Caco-2 (cell line): Measurements from ENCODE around the gene TP53RK. TPM values are rescaled to one million over a fixed set of nuclear protein-coding genes. Genes with fewer than 3 reads are reported as not detected.

Experiments used
- BruUV-seq: library from RNA; stranded (reverse); fragments of 400-500 nt; replicated peaks from 2 replicates; lab custom pipeline; 2021; lab: Mats Ljungman, UMichigan
- CTCF ChIA-PET: fragments of 300-600 bp; sonication (Branson Sonifier 250); formaldehyde crosslinking; loops from one replicate; lab custom pipeline; 2022; ENCODE audit warnings: antibody characterized with exemption; lab: Charles Lee
- POLR2A ChIA-PET: fragments of 300-600 bp; sonication (Branson Sonifier 250); formaldehyde crosslinking; loops from one replicate; lab custom pipeline; 2022; ENCODE audit warnings: antibody characterized with exemption; lab: Charles Lee
- DNase-seq, 2 experiments: peaks; one replicate each; pipeline versions ENCODE4 v3.0.0 to v3.0.0-alpha.2; 2020 to 2022
- H3K27me3 ChIP-seq: replicated peaks from 2 replicates; pipeline ENCODE4 v1.6.0; 2011; ENCODE audit warnings: low read length; ENCODE audit not compliant: control insufficient read depth, insufficient read depth
- H3K36me3 ChIP-seq: 2 replicates; pipeline ENCODE4 v1.5.1; 2011; ENCODE audit warnings: low read length; ENCODE audit not compliant: control insufficient read depth, insufficient read depth
- H3K4me1 ChIP-seq: fragments of 250-450 bp; sonication (Bioruptor Pico); 2 replicates; pipeline ENCODE4 v1.5.1; 2020; ENCODE audit warnings: mild to moderate bottlenecking
- H3K4me3 ChIP-seq: 2 replicates; pipeline ENCODE4 v1.5.1; 2011; ENCODE audit warnings: low read depth, mild to moderate bottlenecking, control low read depth, low read length
- H3K9me3 ChIP-seq: fragments of 250-450 bp; sonication (Bioruptor Pico); 2 replicates; pipeline ENCODE4 v1.5.1; 2020; ENCODE audit warnings: mild to moderate bottlenecking, moderate library complexity
- H3K27ac Mint-ChIP-seq: one replicate; pipeline ENCODE4 v1.8.0; 2022; ENCODE audit warnings: mixed read lengths; ENCODE audit not compliant: unreplicated experiment
- H3K27me3 Mint-ChIP-seq: one replicate; pipeline ENCODE4 v1.8.0; 2022; ENCODE audit warnings: mixed read lengths; ENCODE audit not compliant: insufficient read depth, unreplicated experiment
- H3K36me3 Mint-ChIP-seq: one replicate; pipeline ENCODE4 v1.8.0; 2022; ENCODE audit warnings: mild to moderate bottlenecking, mixed read lengths; ENCODE audit not compliant: insufficient read depth, unreplicated experiment
- H3K4me1 Mint-ChIP-seq: one replicate; pipeline ENCODE4 v1.8.0; 2022; ENCODE audit warnings: low read depth, mixed read lengths; ENCODE audit not compliant: unreplicated experiment
- H3K4me3 Mint-ChIP-seq: one replicate; pipeline ENCODE4 v1.8.0; 2022; ENCODE audit warnings: mild to moderate bottlenecking, moderate library complexity, mixed read lengths; ENCODE audit not compliant: unreplicated experiment
- H3K9me3 Mint-ChIP-seq: one replicate; pipeline ENCODE4 v1.8.0; 2022; ENCODE audit warnings: mixed read lengths; ENCODE audit not compliant: unreplicated experiment
- intact Hi-C: fragments of 100-400 bp; cut with micrococcal nuclease; formaldehyde crosslinking; loops from one replicate; pipeline ENCODE4 v1.10.0; 2022; ENCODE audit not compliant: unreplicated experiment
- total RNA-seq: library from RNA; stranded (reverse); gene quantifications from 2 replicates; pipeline ENCODE4 v1.2.3, GENCODE V29; 2022
- TF ChIP-seq, protein P1 (sequence below), 2 experiments: fragments of 200-600 bp in 1 of 2; IDR thresholded peaks; 1 replicate in 1 of 2; 2 replicates in 1 of 2; pipeline versions ENCODE4 v1.5.1 to v1.8.0; 2011 to 2022; ENCODE audit warnings: antibody characterized with exemption in 1 of 2, control low read depth in 1 of 2, inconsistent platforms in 1 of 2, low read depth in 1 of 2, low read length in 1 of 2, mild to moderate bottlenecking in 1 of 2, moderate library complexity in 1 of 2; ENCODE audit not compliant: insufficient read depth in 1 of 2, severe bottlenecking in 1 of 2, unreplicated experiment in 1 of 2

Gene TP53RK
- total RNA-seq, 1 experiment from 2014 or later = 22.7 TPM

DNA sequence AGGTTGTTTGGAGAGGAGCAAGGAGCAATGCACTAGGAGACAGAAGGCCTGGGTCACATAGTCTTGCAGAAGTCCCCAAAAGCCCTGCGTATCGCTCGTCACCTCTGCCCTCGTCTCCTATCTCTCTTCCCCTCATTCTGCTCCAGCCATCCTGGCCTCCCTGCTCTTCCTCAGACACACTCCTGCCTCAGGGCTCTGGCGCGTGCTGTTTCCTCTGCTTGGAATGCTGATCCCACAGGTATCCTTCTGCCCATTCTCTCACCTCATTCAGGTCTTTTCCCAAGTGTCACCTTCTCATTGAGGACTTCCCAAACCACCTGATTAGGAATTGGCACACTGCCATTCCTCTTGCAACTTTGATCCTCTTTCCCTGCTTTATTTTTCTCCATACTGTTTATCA, 11.2 kb upstream of the TP53RK start:
- Mint-ChIP-seq H3K9me3 (peaks cover 19% of the 10 kb centered on the region), H3K27me3 (no peaks in the 10 kb centered on the region), H3K4me1 (no peaks in the 10 kb centered on the region), H3K4me3 (no peak overlapping the region), H3K27ac (no peak overlapping the region), H3K36me3 (no peaks in the 10 kb centered on the region)
- TF ChIP-seq, protein P1, sequence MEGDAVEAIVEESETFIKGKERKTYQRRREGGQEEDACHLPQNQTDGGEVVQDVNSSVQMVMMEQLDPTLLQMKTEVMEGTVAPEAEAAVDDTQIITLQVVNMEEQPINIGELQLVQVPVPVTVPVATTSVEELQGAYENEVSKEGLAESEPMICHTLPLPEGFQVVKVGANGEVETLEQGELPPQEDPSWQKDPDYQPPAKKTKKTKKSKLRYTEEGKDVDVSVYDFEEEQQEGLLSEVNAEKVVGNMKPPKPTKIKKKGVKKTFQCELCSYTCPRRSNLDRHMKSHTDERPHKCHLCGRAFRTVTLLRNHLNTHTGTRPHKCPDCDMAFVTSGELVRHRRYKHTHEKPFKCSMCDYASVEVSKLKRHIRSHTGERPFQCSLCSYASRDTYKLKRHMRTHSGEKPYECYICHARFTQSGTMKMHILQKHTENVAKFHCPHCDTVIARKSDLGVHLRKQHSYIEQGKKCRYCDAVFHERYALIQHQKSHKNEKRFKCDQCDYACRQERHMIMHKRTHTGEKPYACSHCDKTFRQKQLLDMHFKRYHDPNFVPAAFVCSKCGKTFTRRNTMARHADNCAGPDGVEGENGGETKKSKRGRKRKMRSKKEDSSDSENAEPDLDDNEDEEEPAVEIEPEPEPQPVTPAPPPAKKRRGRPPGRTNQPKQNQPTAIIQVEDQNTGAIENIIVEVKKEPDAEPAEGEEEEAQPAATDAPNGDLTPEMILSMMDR (IDR thresholded peaks at IDR 0.05; ENCODE audit: insufficient read depth in 1 of 2, low read depth in 1 of 2, low read length in 1 of 2, severe bottlenecking in 1 of 2, unreplicated experiment in 1 of 2) = no peak
- DNase-seq = no peak
- H3K9me3 ChIP-seq = peaks cover 3% of the 10 kb centered on the region; the same call in 1 of the 2 replicates
- BruUV-seq = no TSS peak
- intact Hi-C loops = no loop called here
- POLR2A ChIA-PET = no interaction called here
- H3K4me1 ChIP-seq = peaks cover 4% of the 10 kb centered on the region; the same call in 1 of the 2 replicates
- no peak overlapping the region for H3K4me3 ChIP-seq
- H3K27me3 ChIP-seq = 0 out of 2 replicates have a peak, but pooled peaks cover 1% of the 10 kb centered on the region
- CTCF ChIA-PET = no interaction called here
- H3K36me3 ChIP-seq = no peaks in the 10 kb centered on the region

GRCh38 chr20:46699651-46700359, 10.6 kb upstream of the TP53RK start:
- Histone ChIP-seq H3K36me3 (no peaks in the 10 kb centered on the region), H3K4me1 (peaks cover 3% of the 10 kb centered on the region; the same call in 1 of the 2 replicates), H3K27me3 (0 out of 2 replicates have a peak, but pooled peaks cover 1% of the 10 kb centered on the region), H3K9me3 (peaks cover 3% of the 10 kb centered on the region; the same call in 1 of the 2 replicates), H3K4me3 (no peak overlapping the region)
- DNase-seq = peak in 1 of 2 experiments; percentile 70
- Mint-ChIP-seq H3K4me1 (no peaks in the 10 kb centered on the region), H3K4me3 (no peak overlapping the region), H3K27ac (no peak overlapping the region), H3K9me3 (peaks cover 12% of the 10 kb centered on the region), H3K27me3 (no peaks in the 10 kb centered on the region), H3K36me3 (no peaks in the 10 kb centered on the region)
- CTCF ChIA-PET = interaction anchor here (1.0 kb wide), 1 partner anchor 93 kb away, joined by 4 read pairs; no protein-coding TSS in a partner anchor
- intact Hi-C loops = loop anchor here (1.0 kb wide), 1 partner anchor 179 kb away; no protein-coding TSS in a partner anchor
- TF ChIP-seq, protein P1 (IDR thresholded peaks at IDR 0.05; ENCODE audit: insufficient read depth in 1 of 2, low read depth in 1 of 2, low read length in 1 of 2, severe bottlenecking in 1 of 2, unreplicated experiment in 1 of 2) = peak; percentile 95 to 98
- BruUV-seq = no TSS peak
- POLR2A ChIA-PET = no interaction called here

DNA sequence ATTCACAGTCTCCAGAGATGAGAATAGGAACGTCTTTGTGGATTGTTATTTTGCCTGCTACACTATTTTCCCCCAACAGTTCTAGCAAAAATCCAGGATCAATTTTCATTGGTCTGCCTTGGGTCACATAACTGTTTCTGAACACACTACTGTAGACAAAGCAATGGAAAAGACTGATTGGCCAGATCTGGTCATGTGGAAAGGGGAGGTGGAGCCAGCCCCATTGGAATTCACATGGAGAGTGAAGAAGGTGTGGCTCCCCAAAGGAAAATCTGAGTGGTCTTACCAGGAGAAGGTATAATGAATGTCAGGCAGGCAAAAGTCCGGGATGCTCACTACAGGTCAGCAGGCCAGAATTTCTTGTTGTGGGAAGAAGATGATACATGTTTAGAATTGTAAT, 9.5 kb upstream of the TP53RK start:
- no peak for DNase-seq
- Mint-ChIP-seq H3K9me3 (peaks cover 4% of the 10 kb centered on the region), H3K36me3 (no peaks in the 10 kb centered on the region), H3K4me3 (no peak overlapping the region), H3K27ac (no peak overlapping the region), H3K27me3 (no peaks in the 10 kb centered on the region), H3K4me1 (no peaks in the 10 kb centered on the region)
- H3K27me3 ChIP-seq = 0 out of 2 replicates have a peak, but pooled peaks cover 1% of the 10 kb centered on the region
- H3K9me3 ChIP-seq = peaks cover 3% of the 10 kb centered on the region; the same call in 1 of the 2 replicates
- H3K36me3 ChIP-seq = no peaks in the 10 kb centered on the region
- ChIA-PET CTCF (interaction anchor here (1.0 kb wide), 1 partner anchor 92 kb away, joined by 4 read pairs; no protein-coding TSS in a partner anchor), POLR2A (no interaction called here)
- intact Hi-C loops = loop anchor here (1.0 kb wide), 1 partner anchor 177 kb away; no protein-coding TSS in a partner anchor
- H3K4me1 ChIP-seq = no peaks in the 10 kb centered on the region
- no TSS peak for BruUV-seq
- TF ChIP-seq, protein P1 (IDR thresholded peaks at IDR 0.05; ENCODE audit: insufficient read depth in 1 of 2, low read depth in 1 of 2, low read length in 1 of 2, severe bottlenecking in 1 of 2, unreplicated experiment in 1 of 2) = no peak
- no peak overlapping the region for H3K4me3 ChIP-seq
